BE2C (cell line): ENCODE measurements around the gene CDK2.

Experiments
- DNase-seq: peaks from one replicate; pipeline ENCODE4 v3.0.0-alpha.2; 2020
- H3K27me3 ChIP-seq: fragments of 250-450 bp; sonication (Bioruptor Pico); 2 replicates; pipeline ENCODE4 v1.5.1; 2020; ENCODE audit warnings: mild to moderate bottlenecking
- H3K36me3 ChIP-seq: fragments of 250-450 bp; sonication (Bioruptor Pico); 2 replicates; pipeline ENCODE4 v1.5.1; 2020; ENCODE audit warnings: mild to moderate bottlenecking
- H3K4me1 ChIP-seq: fragments of 250-450 bp; sonication (Bioruptor Pico); 2 replicates; pipeline ENCODE4 v1.5.1; 2020
- H3K4me3 ChIP-seq: 2 replicates; pipeline ENCODE4 v1.5.1; 2011; ENCODE audit warnings: low read depth, low read length
- H3K9me3 ChIP-seq: fragments of 250-450 bp; sonication (Bioruptor Pico); 2 replicates; pipeline ENCODE4 v1.5.1; 2020
- CTCF ChIP-seq: IDR thresholded peaks from 2 replicates; pipeline ENCODE4 v1.5.1; 2012; ENCODE audit warnings: mild to moderate bottlenecking, low read depth, low read length

Gene CDK2

DNA sequence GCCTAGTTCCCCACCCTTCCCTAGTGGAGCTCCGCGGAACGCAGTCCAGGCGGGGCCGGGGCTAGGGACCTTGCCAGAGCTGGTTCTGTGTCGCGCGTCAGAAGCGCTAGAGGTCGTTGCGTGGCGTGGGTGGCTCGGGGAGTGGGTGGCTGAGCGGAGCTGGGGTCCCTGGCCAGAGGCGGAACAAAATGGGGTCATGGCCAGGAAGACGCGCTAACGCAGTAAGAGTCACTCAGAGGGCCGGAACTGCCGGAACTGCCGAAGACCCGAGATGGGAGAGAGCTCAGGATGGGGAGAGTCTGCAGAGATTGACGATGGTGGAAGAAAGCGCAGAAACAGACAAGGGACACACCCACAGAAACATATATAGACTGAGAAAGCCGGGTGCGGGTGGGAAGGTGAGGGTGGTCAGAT is 30.9 kb upstream of the CDK2 start:
- Histone ChIP-seq H3K9me3 (no peaks in the 10 kb centered on the region), H3K27me3 (no peaks in the 10 kb centered on the region; the same call in 1 of the 2 replicates), H3K36me3 (no peaks in the 10 kb centered on the region), H3K4me3 (no peak overlapping the region), H3K4me1 (peaks cover 11% of the 10 kb centered on the region)
- no peak for TF ChIP-seq CTCF
- no peak for DNase-seq

GRCh38 chr12:55937981-55938380 is 28.6 kb upstream of the CDK2 start:
- Histone ChIP-seq H3K27me3 (no peaks in the 10 kb centered on the region; the same call in 1 of the 2 replicates), H3K36me3 (no peaks in the 10 kb centered on the region), H3K4me3 (no peak overlapping the region), H3K9me3 (no peaks in the 10 kb centered on the region), H3K4me1 (peaks cover 4% of the 10 kb centered on the region; the same call in 1 of the 2 replicates)
- DNase-seq, result no peak
- TF ChIP-seq CTCF, result no peak

GRCh38 chr12:55938826-55939501 is 27.7 kb upstream of the CDK2 start:
- Histone ChIP-seq H3K36me3 (no peaks in the 10 kb centered on the region), H3K4me3 (no peak overlapping the region), H3K9me3 (no peaks in the 10 kb centered on the region), H3K27me3 (no peaks in the 10 kb centered on the region), H3K4me1 (peaks cover 4% of the 10 kb centered on the region; the same call in 1 of the 2 replicates)
- TF ChIP-seq CTCF, result no peak
- no peak for DNase-seq

DNA sequence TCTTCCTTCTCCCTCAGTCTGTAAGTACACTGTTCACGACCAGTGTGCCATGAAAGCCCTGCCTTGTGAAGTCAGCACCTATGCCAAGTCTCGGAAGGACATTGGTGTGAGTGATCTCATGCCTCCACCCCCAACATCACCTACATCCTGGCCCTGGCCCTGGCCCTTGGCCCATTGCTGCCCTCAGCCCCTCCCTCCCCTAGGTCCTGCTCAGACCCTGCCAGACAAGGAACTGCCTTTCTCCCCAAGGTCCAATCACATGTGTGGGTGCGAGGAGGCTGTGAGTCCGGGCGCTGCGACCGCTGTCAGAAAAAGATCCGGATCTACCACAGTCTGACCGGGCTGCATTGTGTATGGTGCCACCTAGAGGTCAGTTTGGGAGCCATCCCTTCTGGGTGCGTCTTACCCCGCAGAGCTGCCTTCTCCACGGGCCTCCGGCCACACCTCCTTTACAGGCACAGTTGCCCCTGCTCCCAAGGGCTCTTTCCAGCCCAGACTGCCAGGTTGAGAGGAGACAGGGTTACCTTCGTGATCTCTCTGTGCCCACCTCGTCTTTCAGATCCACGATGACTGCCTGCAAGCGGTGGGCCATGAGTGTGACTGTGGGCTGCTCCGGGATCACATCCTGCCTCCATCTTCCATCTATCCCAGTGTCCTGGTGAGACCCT is 26.4 kb upstream of the CDK2 start:
- no peaks in the 10 kb centered on the region for H3K27me3 ChIP-seq
- no peaks in the 10 kb centered on the region for H3K9me3 ChIP-seq
- TF ChIP-seq CTCF, result peak; percentile 97
- H3K4me1 ChIP-seq, result peaks cover 4% of the 10 kb centered on the region; the same call in 1 of the 2 replicates
- H3K4me3 ChIP-seq, result peak overlapping the region; percentile 24
- DNase-seq, result peak; percentile 85
- no peaks in the 10 kb centered on the region for H3K36me3 ChIP-seq

GRCh38 chr12:55942055-55942454 is 24.6 kb upstream of the CDK2 start:
- DNase-seq, result no peak
- H3K27me3 ChIP-seq, result no peaks in the 10 kb centered on the region
- no peaks in the 10 kb centered on the region for H3K36me3 ChIP-seq
- TF ChIP-seq CTCF, result no peak
- no peaks in the 10 kb centered on the region for H3K9me3 ChIP-seq
- no peak overlapping the region for H3K4me3 ChIP-seq
- H3K4me1 ChIP-seq, result peaks cover 4% of the 10 kb centered on the region; the same call in 1 of the 2 replicates

GRCh38 chr12:55942577-55943136 is 24.0 kb upstream of the CDK2 start:
- no peaks in the 10 kb centered on the region for H3K36me3 ChIP-seq
- no peaks in the 10 kb centered on the region for H3K9me3 ChIP-seq
- no peak overlapping the region for H3K4me3 ChIP-seq
- no peaks in the 10 kb centered on the region for H3K27me3 ChIP-seq
- peaks cover 4% of the 10 kb centered on the region; the same call in 1 of the 2 replicates for H3K4me1 ChIP-seq
- no peak for TF ChIP-seq CTCF
- DNase-seq, result no peak
